Measurements from ENCODE around the gene GLUL.
"Not testable (repeated sequence)": the region's sequence is repeated elsewhere in the genome, so short reads cannot be mapped to it uniquely, and the experiment has no call there.

Gene GLUL

DNA sequence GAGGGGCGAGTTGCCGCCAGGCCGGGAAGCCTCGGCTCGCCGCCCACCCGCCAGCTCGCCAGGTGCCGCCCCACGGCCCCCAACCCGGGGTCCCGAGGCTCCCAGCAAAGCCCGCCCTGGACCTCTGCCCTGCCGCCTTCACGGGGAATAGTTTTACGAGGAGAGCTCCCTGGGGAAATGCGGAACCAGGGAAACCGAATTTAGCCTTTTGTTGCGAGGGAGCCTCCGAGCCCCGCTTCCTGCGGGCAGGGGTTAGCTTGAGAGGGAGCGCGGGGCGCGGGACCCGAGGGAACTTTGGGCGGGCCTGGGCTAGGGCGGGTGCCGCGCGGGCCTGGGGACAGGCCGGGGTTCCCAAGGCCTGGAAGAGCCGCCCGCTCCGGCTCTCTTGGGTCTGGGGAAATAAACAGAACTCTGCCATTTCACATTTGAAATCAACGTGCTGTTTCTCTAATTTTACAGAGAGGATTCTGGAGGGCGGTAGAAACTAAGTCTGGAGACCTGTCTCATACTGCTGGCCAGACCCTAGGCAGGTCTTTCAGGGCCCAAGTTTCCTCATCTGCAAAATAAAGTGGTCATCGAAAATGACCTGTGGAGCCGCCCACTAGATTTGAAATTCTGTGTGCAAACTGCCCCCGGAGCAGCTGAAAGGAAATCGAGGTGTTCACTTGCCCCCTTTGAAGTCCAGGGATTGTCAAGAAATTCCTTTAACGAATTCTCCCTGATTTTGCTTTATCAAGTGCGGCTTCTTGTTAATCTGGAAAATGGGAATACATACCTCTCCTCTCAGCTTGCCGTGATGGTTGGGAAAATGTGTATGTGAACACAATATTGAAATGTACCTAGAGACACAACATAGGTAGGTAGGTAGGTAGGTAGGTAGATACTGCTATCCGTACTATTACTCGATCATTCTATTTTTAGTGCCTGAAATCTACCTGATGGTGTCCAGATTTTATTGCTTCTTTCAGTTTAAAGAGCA is 749 bp upstream of the GLUL start:
- peak; percentile 53 for DNase-seq

DNA sequence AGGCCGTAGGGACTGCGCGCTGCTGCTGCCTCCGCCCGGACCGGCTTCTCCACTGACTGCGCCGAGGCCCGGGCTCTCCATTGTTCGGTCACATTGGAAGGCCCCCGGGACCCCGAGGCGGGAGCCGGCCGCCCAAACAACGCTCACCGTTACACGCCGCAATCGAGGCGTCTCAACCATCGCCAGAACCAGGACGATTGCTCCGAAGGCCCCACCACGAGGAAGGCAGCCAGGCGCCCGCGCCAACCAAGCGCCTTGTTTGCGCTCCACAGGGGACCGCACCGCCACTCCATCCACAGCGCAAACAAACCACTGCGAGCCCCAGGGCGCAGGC is 595 bp downstream of the GLUL start:
- no peak for DNase-seq

DNA sequence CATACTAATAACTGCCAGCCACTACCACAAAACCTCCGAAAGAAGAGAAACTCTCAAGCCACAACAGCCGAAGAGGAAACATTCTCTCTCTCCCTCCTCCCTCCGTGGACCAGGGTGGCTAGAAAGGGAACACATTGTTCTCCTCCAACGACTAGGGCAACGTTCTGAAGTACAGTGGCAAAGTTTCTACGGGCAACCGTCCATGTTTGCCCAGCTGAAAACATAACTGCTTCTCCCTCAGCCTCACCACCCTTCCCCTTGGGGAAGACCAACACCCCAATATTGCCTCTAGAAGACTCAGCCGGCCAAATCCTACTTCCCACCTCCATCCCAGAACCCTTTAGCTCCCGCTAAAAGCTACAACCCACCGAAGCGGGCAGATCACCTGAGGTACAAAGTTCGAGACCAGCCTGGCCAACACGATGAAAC is 2.0 kb downstream of the GLUL start:
- DNase-seq, result no peak

DNA sequence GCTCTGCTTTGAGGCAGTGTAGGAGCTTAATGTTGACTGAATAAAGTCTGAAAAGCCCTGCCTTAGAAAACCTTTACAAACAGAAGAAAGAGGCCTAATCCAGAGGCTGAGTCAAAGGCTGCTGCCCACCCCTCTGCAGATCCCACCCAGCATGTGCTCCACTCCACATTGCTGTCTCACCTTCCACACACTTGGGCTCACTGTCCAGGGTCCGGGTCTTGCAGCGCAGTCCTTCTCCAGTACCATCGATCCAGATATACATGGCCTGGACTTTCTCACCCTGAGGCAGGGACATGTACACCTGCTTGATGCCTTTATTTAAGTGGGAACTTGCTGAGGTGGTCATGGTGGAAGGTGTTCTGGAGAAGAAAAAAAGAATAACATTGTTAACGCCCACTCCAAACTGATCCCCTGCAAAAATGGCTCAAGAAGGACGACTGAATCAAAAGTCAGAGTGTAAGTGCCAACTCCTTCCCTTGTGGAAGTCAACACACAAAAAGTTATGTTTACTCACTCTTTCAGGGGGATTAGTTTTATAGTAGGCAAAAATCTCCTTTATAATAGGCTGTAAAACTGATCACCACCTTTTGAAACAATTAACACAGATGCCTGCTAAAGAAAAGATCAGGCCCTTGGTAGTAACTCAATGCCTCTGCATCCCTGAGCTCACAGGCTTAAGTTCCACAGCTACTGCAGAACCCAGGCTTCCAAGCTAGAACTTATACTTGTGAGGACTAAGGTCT is 3.0 kb downstream of the GLUL start:
- no peak for DNase-seq

DNA sequence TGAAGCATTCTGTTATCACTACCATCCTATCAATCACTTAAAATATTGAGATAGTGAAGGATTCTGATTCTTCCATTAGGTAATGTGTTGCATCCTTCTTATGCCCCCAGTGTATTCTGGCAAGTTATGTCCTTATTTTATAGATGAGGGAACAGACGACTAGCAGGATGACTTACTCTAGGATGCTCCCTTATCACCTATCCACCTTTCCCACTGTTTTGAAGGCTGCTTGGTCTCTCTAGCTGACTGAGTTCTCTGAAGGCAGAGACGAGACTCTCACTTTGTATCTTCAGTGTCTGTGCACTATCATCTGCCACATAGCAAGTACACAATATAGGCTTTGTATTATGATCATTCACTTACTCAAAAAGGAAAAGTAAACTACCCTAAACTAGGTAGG is 4.0 kb downstream of the GLUL start:
- DNase-seq, result no peak

DNA sequence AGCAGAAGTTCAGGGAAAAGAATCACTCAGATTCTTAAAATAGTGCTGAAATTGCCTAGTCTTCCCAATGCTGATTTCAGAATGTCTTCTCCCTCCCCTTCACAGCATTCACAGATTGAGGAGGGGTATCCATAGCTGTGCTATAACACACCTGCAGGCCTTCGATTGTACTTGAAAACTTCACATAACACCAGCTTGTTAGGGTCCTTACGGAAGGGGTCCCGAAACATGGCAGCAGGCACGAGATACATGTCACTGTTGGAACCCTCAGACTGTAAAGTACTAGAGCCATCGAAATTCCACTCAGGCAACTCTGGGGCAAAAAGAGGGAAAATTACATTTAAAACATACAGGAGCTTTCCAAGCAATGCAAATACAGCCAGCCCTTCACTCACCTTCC is 4.6 kb downstream of the GLUL start:
- DNase-seq, result no peak

DNA sequence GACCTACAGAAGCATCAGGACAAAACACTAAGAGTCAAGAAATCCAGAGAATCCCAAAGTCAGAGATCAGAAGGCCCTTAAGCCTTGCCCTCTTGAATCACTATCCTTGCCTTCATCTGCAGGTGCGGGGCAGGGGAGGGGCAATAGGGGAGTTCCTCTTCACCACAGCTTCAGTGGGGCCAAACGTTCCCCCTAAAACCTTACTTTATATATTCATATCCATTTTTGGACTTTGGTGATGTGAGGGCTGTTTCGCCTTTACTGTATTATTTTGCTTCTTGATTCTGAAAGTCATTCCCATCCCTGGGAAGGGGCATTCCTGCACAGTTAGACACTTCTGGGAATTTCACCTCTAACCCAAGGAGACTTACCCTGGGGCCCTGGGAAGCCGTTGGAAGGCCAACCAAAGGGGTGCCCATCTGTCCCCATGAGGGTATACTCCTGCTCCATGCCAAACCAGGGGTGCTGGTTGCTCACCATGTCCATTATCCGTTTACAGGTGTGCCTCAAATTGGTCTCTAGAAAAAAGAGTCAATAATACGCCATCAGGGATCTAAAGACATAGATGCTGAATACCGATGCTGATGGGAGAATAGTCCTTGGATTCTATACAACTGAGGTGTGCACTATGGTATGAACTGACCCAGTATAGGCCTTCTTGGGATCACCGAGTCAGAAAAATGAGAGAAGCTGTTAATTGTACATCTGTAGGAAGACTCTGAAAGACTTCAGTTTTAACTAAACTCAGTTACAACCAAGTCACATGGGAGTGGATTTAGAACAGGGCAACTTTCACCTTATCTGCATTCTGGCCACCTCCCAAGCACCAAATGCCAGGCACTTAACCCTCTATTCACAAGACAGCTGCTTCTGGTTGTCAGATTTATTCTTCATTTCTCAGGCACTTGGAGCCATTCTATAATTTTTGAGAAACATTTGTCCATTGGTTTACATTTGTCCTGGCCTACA is 5.4 kb downstream of the GLUL start:
- DNase-seq, result no peak

DNA sequence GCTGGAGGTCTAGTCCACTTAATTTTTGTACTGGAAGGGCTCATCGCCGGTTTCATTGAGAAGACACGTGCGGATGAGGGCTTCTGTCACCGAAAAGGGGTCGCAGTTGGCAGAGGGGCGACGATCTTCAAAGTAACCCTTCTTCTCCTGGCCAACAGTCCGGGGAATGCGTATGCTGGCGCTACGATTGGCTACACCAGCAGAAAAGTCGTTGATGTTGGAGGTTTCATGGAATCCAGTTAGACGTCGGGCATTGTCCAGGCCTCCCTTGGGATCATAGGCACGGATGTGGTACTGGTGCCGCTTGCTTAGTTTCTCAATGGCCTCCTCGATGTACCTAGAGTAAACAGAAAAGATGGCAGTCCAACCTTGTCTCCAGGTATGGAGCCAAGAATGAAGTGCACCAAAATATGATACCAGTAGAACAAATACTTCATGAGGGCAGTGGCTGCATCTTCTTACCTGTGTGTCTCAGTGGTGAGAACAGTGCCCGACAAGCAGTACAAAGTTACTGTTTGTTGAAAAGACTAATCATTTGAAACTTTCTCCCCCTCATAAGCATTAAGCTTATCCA is 7.1 kb downstream of the GLUL start:
- DNase-seq, result no peak

DNA sequence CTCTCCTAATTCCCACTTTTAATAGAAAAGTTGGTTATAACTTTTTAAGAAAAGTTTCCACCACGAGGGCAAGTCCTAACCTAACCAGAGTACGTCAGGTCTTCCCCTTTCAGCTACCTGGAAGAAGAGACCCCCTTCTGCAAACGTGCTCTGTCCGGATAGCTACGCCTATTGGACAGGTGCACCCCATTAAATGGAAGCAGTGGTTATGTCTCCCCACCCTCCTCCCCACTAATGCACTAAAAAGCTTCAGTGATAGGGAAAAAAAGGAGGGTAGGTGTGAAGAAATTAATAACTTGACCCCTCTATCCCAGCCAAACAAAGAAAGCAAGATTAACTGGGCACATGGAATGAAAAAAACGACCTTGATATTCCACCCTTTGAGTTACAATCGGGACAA is 7.7 kb downstream of the GLUL start:
- no peak for DNase-seq

DNA sequence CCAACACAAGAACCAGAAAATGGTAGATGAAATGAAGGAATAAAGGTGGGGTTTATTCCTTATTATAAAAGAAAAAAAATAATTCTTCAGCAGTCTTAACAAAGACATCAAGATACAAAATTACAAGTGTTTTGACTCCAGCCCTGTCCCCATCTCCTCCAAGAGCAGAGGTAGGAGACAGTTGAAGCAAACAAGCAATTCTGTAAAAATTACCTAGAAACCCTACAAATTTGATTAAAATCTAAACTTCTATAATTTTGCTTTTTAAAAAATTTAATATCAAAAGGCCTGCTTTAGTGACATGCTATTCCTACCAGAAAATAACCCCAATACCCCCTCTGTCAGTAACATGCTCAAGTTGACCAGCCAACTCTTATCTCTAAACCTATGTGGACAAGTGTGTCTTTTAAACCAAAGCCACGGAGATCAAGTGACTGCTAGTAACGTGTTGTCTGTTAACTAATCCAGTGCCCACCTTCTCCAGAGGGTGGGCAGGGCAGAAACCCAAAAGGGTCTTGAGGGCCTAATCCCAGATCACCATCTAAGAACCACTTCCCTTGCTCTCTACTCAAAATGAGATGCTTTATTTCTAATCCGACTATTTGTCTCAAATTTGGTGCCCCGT is 8.4 kb downstream of the GLUL start:
- DNase-seq, result no peak

DNA sequence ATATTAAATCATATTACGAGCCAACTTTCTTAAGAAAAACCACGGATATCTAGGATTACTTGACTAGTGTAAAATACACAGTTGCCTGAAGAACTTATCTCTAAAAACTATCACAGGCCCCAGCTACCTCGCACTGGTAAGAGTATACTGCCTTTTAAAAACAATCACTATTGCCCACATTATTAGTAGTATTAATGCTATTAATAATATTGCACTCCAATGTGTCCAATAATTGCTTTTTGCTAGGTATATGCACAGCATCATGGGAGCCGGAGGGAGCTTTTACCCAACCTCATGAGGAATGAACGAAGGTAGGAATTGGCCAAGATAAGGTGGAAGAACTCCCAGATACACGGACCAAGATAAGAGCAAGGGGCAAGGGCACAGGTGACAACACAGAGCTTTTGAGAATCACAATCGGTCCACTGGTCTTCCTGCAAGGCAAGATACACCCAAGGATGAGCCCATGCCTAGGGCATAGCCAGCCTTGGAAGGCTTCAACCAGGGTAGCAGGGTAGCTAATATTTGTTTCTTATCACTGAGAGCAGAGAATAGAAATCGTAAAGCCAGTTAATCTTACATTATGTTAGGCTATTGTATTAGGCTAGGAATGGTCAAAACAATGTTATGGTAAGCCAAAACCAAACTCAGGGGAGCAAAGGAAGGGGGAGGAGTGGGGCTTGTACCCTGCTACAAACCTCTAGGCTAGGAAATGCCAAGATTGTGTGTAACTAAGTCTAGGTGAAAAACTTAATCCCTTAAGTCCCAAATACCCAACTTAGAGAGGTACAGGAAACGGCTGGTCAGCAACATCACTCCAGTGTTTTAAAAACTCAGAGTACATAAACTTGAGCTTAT is 9.4 kb downstream of the GLUL start:
- DNase-seq, result no peak

DNA sequence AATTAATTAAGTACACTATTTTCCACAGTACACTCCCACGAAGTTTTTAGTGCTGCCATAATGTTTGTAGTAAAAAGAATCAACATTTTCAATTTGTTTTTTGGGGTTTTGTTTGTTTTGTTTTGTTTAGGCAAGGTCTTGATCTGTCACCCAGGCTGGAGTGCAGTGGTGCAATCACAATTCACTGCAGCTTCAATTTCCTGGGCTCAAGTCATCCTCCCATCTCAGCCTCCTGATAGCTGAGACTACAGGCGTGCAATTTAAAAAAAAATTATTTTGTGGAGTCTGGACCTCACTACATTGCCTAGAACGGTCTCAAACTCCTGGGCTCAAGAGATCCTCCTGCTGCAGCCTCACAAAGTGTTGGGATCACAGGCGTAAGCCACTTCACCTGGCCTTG is 11.4 kb downstream of the GLUL start:
- no peak for DNase-seq

DNA sequence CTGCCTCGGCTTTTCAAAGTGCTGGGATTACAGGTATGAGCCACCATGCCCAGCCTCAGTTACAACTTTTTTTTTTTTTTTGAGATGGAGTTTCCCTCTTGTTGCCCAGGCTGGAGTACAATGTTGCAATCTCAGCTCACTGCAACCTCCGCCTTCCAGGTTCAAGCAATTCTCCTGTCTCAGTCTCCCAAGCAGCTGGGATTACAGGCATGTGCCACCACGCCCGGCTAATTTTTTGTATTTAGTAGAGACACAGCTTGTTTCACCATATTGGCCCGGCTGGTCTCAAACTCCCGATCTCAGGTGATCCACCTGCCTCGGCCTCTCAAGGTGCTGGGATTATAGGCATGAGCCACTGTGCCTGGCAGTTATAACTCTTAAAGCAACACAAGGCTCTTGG is 11.8 kb downstream of the GLUL start:
- DNase-seq, result not testable (repeated sequence)

DNA sequence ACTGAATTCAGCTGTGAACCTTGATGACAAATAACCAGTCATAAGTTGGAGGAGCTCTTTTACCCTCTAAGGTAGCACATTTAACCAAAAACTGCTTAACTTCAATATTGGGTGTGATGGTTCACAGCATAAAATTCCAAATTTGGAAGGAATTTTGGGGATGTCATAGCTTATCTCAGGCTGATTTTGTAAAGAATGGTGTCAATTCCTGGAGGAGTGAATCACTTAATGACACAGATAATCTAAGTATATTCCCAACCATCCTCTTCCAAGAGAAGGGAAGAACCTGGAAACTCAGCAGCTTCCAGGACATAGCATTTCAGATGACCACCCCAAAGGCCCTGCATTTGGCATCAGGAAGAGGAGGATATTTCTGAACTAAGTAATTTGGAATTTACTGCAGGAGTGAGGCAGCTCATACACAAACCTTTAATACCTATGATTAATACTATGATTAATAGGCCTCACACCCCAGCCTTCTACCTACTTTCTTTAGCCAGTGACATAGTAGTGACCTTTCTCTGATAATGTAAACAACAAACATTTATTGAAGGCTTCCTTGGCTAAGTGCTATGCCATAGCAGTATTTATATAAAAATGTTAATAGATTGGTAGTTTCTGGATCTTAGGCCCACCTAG is 14.5 kb downstream of the GLUL start:
- no peak for DNase-seq

DNA sequence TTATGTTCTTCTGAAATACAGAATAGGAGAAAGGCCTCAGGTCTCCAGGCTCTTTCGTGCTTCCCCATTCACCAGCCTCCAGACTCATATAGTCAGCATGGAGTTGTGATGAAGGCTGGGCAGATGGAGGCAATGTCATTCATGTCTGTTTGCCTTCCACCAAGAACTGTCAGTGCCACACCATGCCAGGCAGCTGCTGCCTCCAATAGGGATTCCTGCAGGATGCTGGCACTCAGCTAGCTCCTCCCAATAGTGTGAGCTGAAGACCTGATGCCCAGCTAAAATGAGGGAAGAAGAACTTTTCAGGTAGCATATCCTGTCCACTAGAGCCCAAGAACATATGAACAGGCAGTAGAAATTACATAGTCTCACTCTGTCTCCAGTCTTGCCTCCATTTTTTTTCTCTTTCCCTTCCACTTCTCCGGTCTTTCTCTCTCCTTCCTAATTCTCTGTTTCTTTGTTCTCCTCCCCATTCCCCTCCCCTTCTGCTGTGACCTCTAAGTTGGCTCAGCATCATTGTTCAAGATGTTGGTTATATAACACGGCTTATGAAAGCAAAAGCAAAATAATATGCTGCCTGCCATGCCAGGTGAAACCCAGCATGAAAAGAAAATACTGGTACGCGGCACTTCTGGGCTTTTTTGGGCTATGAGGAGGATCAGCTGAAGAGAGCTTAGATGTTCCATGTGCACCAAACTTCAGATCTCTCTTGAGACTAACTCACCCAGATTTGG is 17.3 kb downstream of the GLUL start:
- DNase-seq, result no peak

DNA sequence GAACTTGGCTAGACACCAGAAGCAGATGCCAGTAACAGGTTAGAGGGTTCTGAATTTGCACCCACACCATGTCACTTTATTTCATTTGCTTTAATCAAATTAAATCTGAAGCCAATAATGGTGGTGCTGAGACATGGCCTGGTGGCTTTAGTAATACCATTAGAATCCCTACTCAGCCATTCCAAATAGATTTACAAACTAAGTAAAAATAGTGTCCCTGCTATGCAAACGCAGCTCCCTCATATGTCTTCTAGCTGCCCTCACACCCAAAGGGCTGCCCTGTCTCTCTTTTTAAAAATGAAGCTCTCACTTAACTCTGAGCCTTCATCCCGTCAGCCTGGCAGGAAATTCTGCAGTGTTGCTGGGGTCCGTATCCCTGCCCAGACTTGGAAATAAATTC is 21.1 kb downstream of the GLUL start:
- DNase-seq, result no peak

DNA sequence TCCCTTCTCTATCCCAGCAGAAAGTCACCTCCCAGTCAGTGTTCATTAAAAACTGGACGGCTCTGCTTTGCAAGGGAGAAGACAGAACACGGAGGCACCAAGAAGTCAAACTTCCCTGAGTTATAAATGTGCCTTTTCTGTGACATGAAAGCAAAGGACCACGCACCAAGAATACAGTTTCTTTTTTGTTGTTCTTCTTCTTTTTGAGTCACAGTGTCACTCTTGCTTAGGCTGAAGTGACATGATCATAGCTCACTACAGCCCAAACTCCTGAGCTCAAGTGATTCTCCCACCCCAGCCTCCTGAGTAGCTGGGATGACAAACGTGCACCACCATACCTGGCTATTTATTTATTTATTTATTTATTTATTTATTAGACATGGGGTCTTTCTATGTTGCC is 22.7 kb downstream of the GLUL start:
- DNase-seq, result no peak

DNA sequence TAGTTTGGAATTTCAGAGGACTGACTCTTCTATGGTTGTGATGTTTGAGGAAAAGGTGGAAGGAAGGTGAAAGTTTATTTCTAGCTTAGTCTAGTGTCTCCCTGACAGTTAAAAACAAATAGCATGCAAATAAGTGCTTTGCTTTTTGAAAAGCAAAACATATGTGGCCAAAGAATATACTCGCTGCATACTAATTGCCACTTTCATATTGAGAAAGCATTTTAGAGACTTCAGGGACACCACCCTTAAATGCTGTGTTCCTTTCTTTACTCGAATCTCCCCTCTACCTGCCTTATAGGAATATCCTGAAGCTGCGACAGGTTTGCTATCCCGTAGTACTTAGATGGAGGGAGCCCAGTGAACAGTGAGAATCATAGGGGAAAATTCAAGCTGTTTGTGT is 23.2 kb downstream of the GLUL start:
- no peak for DNase-seq

DNA sequence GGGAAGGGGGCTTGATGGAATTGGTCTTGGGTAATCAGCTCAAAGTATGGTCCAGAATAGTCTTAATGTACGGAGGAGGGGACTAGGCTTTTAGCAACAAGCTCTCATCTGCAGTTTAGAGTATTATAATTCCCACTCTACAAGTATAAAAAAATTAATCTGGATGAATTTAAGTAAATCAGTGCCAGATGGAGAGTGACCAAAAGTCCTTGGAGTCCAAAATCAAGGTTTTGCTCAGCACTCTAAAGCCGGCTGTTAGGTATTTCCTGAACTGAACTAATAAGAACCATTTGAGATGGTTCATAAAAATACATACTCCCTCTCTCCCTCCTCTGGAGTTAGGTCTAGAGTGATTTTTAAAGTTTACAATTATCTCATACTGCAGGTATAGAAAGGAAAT is 23.7 kb downstream of the GLUL start:
- DNase-seq, result no peak

DNA sequence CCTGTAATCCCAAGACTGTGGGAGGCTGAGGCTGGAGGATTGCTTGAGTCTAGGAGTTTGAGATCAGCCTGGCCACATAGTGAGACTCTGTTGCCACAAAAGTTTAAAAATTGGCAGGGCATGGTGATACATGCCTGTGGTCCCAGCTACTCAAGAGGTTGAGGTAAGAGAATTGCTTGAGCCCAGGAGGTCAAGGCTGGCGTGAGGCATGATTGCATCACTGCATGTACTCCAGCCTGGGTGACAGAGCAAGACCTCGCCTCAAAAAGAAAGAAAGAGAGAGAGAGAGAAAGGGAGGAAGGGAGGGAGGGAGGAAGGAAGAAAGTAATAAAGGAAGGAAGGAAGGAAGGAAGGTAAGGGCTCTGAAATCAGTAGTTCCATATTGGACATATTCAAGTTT is 25.0 kb downstream of the GLUL start:
- DNase-seq, result no peak
